Measurements from ENCODE around the gene NADK. TPM values are rescaled to one million over a fixed set of nuclear protein-coding genes. Genes with fewer than 3 reads are reported as not detected.

NADK gene
- total RNA-seq, 2 experiments from 2014 or later, result 156 to 184 TPM

- no peak for TF ChIP-seq EZH2phosphoT487 (IDR thresholded peaks at IDR 0.05; ENCODE audit: borderline replicate concordance, low read depth, low read length)
- TF ChIP-seq CTCF (conservative IDR thresholded peaks at IDR 0.05; ENCODE audit: low read length), result no peak
- Histone ChIP-seq H3K4me3 (ENCODE audit: low read depth, low read length, poor library complexity, severe bottlenecking) (no peak overlapping the region), H3K9me2 (ENCODE audit: insufficient read depth, low read length) (no peaks in the 10 kb centered on the region), H2AFZ (ENCODE audit: low read length) (no peak overlapping the region), H3K27ac (ENCODE audit: low read depth, low read length, poor library complexity, severe bottlenecking) (no peak overlapping the region), H3K4me2 (ENCODE audit: low read length) (no peak overlapping the region), H3K79me2 (ENCODE audit: insufficient read depth, low read depth, low read length) (peaks cover 92% of the 10 kb centered on the region), H3K4me1 (ENCODE audit: insufficient read depth, low read length, poor library complexity, severe bottlenecking) (peaks cover 29% of the 10 kb centered on the region), H4K20me1 (ENCODE audit: insufficient read depth, low read length) (peaks cover 12% of the 10 kb centered on the region), H3K9me3 (ENCODE audit: low read length) (peaks cover 28% of the 10 kb centered on the region), H3K36me3 (ENCODE audit: insufficient read depth, low read length) (peaks cover 78% of the 10 kb centered on the region)
- ChIA-PET POLR2A (interaction anchor here (0.6 kb wide), 1 partner anchor 461 kb away, joined by 3 read pairs; no protein-coding TSS in a partner anchor), CTCF (ENCODE audit: unreplicated experiment) (no interaction called here)
- no peak for DNase-seq (ENCODE audit: low spot score)
- BruUV-seq (replicated peaks), result no TSS peak
- intact Hi-C loops (cut with micrococcal nuclease; ENCODE audit: unreplicated experiment), result no loop called here
These were observed 4.4 kb downstream of the NADK start for GRCh38 chr1:1773874-1774273.

GRCh38 chr1:1771096-1771495 is 7.2 kb downstream of the NADK start:
- Histone ChIP-seq H3K9me2 (ENCODE audit: insufficient read depth, low read length) (no peaks in the 10 kb centered on the region), H4K20me1 (ENCODE audit: insufficient read depth, low read length) (peaks cover 17% of the 10 kb centered on the region), H3K27ac (ENCODE audit: low read depth, low read length, poor library complexity, severe bottlenecking) (no peak overlapping the region), H3K4me2 (ENCODE audit: low read length) (no peak overlapping the region), H3K4me3 (ENCODE audit: low read depth, low read length, poor library complexity, severe bottlenecking) (no peak overlapping the region), H3K9me3 (ENCODE audit: low read length) (peaks cover 35% of the 10 kb centered on the region), H3K4me1 (ENCODE audit: insufficient read depth, low read length, poor library complexity, severe bottlenecking) (peaks cover 18% of the 10 kb centered on the region), H3K79me2 (ENCODE audit: insufficient read depth, low read depth, low read length) (peaks cover 100% of the 10 kb centered on the region), H3K36me3 (ENCODE audit: insufficient read depth, low read length) (peaks cover 94% of the 10 kb centered on the region), H2AFZ (ENCODE audit: low read length) (no peak overlapping the region)
- DNase-seq (ENCODE audit: low spot score), result no peak
- intact Hi-C loops (cut with micrococcal nuclease; ENCODE audit: unreplicated experiment), result no loop called here
- BruUV-seq (replicated peaks), result no TSS peak
- POLR2A ChIA-PET, result no interaction called here
- CTCF ChIA-PET (ENCODE audit: unreplicated experiment), result no interaction called here
- TF ChIP-seq EZH2phosphoT487 (IDR thresholded peaks at IDR 0.05; ENCODE audit: borderline replicate concordance, low read depth, low read length) (no peak), CTCF (conservative IDR thresholded peaks at IDR 0.05; ENCODE audit: low read length) (no peak)

- DNase-seq (ENCODE audit: low spot score), result no peak
- Histone ChIP-seq H4K20me1 (ENCODE audit: insufficient read depth, low read length) (peaks cover 12% of the 10 kb centered on the region), H3K9me2 (ENCODE audit: insufficient read depth, low read length) (no peaks in the 10 kb centered on the region), H3K4me2 (ENCODE audit: low read length) (no peak overlapping the region), H3K27ac (ENCODE audit: low read depth, low read length, poor library complexity, severe bottlenecking) (no peak overlapping the region), H3K4me1 (ENCODE audit: insufficient read depth, low read length, poor library complexity, severe bottlenecking) (peaks cover 8% of the 10 kb centered on the region), H3K36me3 (ENCODE audit: insufficient read depth, low read length) (peaks cover 97% of the 10 kb centered on the region), H3K9me3 (ENCODE audit: low read length) (peaks cover 35% of the 10 kb centered on the region), H2AFZ (ENCODE audit: low read length) (no peak overlapping the region), H3K4me3 (ENCODE audit: low read depth, low read length, poor library complexity, severe bottlenecking) (no peak overlapping the region), H3K79me2 (ENCODE audit: insufficient read depth, low read depth, low read length) (peaks cover 100% of the 10 kb centered on the region)
- ChIA-PET CTCF (ENCODE audit: unreplicated experiment) (no interaction called here), POLR2A (no interaction called here)
- no TSS peak for BruUV-seq (replicated peaks)
- TF ChIP-seq CTCF (conservative IDR thresholded peaks at IDR 0.05; ENCODE audit: low read length), result no peak
- TF ChIP-seq EZH2phosphoT487 (IDR thresholded peaks at IDR 0.05; ENCODE audit: borderline replicate concordance, low read depth, low read length), result no peak
- intact Hi-C loops (cut with micrococcal nuclease; ENCODE audit: unreplicated experiment), result no loop called here
These were observed 8.2 kb downstream of the NADK start for GRCh38 chr1:1770102-1770501.

Data from OCI-LY7 (cell line).